GM13976 (cell line): ENCODE measurements around the gene DRP2.

Experiments
- DNase-seq: peaks from one replicate; pipeline ENCODE4 v3.0.0; 2012; ENCODE audit warnings: low spot score
- in situ Hi-C: fragments of 300-500 bp; cut with MboI; formaldehyde crosslinking; loops from one replicate; pipeline ENCODE4 v1.12.0; 2022; ENCODE audit warnings: low sequenced_read_pairs, mixed read lengths, inconsistent platforms; ENCODE audit not compliant: unreplicated experiment
- TF ChIP-seq, protein P1 (sequence below): IDR thresholded peaks from 2 replicates; pipeline ENCODE4 v1.5.1; 2012; ENCODE audit warnings: borderline replicate concordance, mild to moderate bottlenecking; ENCODE audit not compliant: insufficient read depth; ENCODE audit errors: extremely low read depth, missing control alignments, control extremely low read depth

DRP2 gene

DNA sequence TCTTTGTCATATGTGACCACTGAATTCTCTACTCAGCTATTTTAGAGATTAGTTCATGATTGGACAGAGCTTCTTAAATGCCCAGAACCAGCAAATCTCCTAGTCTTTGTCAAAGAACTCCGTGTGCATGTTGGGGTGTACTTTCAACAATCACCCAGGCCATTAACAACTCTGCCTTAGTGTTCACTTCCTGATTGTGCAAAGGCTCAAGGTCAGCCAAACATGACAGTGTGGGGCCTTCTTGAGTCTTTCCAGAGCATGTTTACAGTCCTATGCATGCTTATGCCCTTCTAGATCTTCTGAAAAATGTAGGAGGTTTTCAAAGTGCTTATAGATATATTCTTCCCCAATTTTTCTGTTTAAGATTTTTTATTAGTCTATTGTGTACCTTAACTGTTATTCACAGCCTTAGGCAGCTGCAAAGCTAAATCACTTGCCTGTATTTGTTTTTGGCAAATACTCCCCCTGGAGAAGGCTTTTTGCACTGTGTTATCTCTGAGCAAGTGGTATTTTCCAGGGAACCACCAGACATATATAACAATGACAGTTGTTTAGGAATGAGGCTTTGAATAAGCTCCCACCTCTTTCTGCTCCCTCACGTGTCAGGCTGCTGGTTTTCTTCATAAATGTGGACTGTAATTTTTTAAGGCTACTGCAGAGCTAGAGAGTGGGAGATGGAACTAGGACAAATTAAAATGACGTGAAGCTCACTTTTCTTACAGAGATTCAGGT is 24.0 kb upstream of the DRP2 start:
- in situ Hi-C loops = no loop called here
- TF ChIP-seq, protein P1, sequence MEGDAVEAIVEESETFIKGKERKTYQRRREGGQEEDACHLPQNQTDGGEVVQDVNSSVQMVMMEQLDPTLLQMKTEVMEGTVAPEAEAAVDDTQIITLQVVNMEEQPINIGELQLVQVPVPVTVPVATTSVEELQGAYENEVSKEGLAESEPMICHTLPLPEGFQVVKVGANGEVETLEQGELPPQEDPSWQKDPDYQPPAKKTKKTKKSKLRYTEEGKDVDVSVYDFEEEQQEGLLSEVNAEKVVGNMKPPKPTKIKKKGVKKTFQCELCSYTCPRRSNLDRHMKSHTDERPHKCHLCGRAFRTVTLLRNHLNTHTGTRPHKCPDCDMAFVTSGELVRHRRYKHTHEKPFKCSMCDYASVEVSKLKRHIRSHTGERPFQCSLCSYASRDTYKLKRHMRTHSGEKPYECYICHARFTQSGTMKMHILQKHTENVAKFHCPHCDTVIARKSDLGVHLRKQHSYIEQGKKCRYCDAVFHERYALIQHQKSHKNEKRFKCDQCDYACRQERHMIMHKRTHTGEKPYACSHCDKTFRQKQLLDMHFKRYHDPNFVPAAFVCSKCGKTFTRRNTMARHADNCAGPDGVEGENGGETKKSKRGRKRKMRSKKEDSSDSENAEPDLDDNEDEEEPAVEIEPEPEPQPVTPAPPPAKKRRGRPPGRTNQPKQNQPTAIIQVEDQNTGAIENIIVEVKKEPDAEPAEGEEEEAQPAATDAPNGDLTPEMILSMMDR = no peak
- no peak for DNase-seq

DNA sequence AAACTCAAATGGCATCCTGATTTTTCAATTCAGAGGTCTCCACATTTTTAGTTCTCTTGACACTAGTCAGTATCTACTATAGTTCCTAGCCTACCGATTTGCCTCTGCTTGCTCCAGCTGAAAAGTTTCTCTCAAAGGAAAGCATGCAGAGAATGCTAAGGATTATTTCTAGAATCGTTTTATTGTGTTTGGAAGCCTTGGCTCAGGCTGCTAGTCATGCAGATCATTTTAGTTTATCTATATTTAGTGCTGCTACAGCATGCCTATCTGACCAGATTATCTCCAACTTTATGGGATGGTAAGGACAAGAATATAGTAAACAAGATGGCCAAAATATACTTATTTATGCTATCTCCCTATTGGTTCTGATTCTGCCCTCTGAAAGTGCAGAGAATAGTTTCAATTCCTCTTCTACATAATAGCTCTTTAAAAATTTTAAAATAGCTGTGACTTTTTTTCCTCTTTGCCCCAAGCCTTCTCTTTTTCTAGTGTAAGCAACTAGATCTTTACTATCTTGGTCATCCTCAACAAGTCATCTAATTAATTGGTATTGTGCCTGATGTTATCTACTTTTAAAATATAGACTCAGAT is 15.7 kb upstream of the DRP2 start:
- DNase-seq = no peak
- in situ Hi-C loops = no loop called here
- TF ChIP-seq, protein P1 = no peak

- in situ Hi-C loops = no loop called here
- DNase-seq = peak; percentile 36
- TF ChIP-seq, protein P1 = peak; percentile 45
Measured at GRCh38 chrX:101206471-101206870, 13.1 kb upstream of the DRP2 start.

GRCh38 chrX:101208152-101208905 is 11.3 kb upstream of the DRP2 start:
- no peak for DNase-seq
- TF ChIP-seq, protein P1 = no peak
- in situ Hi-C loops = no loop called here

DNA sequence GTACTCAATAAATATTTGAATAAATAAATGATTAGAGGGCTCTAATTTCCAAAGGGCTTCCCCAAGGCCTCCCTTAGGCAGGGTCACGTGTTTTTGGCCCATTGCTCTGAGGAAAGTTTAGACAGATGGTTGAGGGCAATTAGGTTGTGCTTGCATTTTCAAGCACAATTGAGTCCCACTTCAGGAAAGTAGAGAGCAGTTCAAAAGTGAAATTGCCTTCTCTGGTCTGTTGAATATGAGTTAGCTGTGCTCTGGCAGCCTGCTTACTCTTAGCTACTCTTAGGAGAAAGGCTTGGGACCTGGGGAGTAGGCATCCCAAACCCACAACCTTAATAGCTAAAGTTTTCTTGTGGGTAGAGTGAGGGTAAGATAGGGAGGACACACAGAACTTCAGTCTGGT is 9.0 kb upstream of the DRP2 start:
- in situ Hi-C loops = no loop called here
- no peak for DNase-seq
- TF ChIP-seq, protein P1 = no peak

DNA sequence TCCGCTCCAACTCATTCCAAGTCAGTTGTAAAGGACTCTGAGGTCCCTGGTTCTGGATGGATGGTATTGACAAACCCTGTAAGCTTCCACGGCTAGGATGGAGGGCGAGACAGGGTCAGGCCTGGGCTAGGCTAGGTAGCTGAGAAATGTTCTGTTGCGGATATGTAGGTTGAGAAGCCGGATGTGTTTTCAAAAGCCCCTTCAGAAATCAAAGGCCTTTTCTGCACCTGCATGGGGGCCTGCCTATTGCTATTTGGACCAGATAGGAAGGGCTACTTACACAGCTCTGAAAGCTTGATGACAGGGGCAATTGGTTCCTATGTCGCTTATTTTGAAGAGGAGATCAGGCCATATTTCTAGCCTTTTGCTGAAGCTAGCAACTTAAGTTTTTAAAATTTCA is 1.9 kb upstream of the DRP2 start:
- in situ Hi-C loops = no loop called here
- DNase-seq = no peak

More for the DNA sequence above, 1.9 kb upstream of the DRP2 start:
- TF ChIP-seq, protein P1 = no peak
